Testis (tissue), 3 donors: Measurements from ENCODE around the gene LRRC66. TPM values are rescaled to one million over a fixed set of nuclear protein-coding genes. Genes with fewer than 3 reads are reported as not detected.

ENCODE experiments used
- DNase-seq: peaks from one replicate; pipeline ENCODE4 v3.0.0-alpha.2; 2019
- H3K27ac ChIP-seq, 2 donors: fragments of 200-600 bp; sonication (generic); one replicate each; pipeline ENCODE4 v1.5.1; 2019
- H3K27me3 ChIP-seq: fragments of 200-600 bp; sonication (generic); one replicate; pipeline ENCODE4 v1.5.1; 2019
- H3K36me3 ChIP-seq: fragments of 200-600 bp; sonication (generic); one replicate; pipeline ENCODE4 v1.5.1; 2017; ENCODE audit warnings: low read depth; ENCODE audit errors: missing control alignments
- H3K4me1 ChIP-seq: fragments of 200-600 bp; sonication (generic); one replicate; pipeline ENCODE4 v1.5.1; 2019
- H3K4me3 ChIP-seq, 2 donors: fragments of 200-600 bp; sonication (generic); one replicate each; pipeline ENCODE4 v1.5.1; 2017 to 2019
- H3K9me3 ChIP-seq: fragments of 200-600 bp; sonication (generic); one replicate; pipeline ENCODE4 v1.5.1; 2017
- CTCF ChIP-seq, 3 experiments: fragments of 450-650 bp in 2 of 3; fragments of 200-600 bp in 1 of 3; sonication (generic) in 1 of 3; IDR thresholded peaks; one replicate each; pipeline ENCODE4 v1.5.1; 2016 to 2019; ENCODE audit warnings: antibody characterized with exemption in 3 of 3, mild to moderate bottlenecking in 2 of 3, moderate library complexity in 1 of 3
- POLR2A ChIP-seq: fragments of 450-650 bp; IDR thresholded peaks from one replicate; pipeline ENCODE4 v1.6.1; 2017; ENCODE audit warnings: antibody characterized with exemption, mild to moderate bottlenecking, moderate library complexity
- WGBS, 2 donors: methylation state at CpG; one replicate each; pipeline ENCODE4 v1.1.5; 2018; 5-methylcytosine and 5-hydroxymethylcytosine counted together
- intact Hi-C: fragments of 100-400 bp; cut with DNase I; formaldehyde crosslinking; loops from one replicate; pipeline ENCODE4 v1.15.1; 2023; ENCODE audit warnings: low total_unique reads
- polyA plus RNA-seq: library from polyadenylated mRNA; stranded (reverse); fragments of 350-450 nt; fragmentation: Illumina TruSeq; extraction: RNeasy Lipid Tissue Mini Kit (QIAGEN cat#74804); gene quantifications from one replicate; pipeline ENCODE4 v1.2.3, GENCODE V29; 2014; ENCODE audit warnings: low read depth, low replicate concordance; ENCODE audit not compliant: insufficient read depth
- total RNA-seq, 2 donors: library from RNA; depleted of rRNA; stranded (reverse); fragments of >200 nt; gene quantifications; one replicate each; pipeline ENCODE4 v1.2.3, GENCODE V29; 2016

The LRRC66 gene
- total and polyA plus RNA-seq, 3 donors from 2014 or later, result 0.87 to 2.4 (median 1.0) TPM

GRCh38 chr4:52006887-52007286, 13.3 kb downstream of the LRRC66 start:
- DNase-seq, result no peak
- H3K27ac ChIP-seq, result no peak overlapping the region
- TF ChIP-seq POLR2A (no peak), CTCF (IDR thresholded peaks at IDR 0.05) (no peak)
- intact Hi-C loops, result no loop called here
- H3K27me3 ChIP-seq, result no peaks in the 10 kb centered on the region
- H3K9me3 ChIP-seq, result no peaks in the 10 kb centered on the region
- 97 to 100% methylated on average over 4 of the region's 4 CpGs for WGBS, 2 donors
- H3K4me3 ChIP-seq, result no peak overlapping the region
- H3K36me3 ChIP-seq, result no peaks in the 10 kb centered on the region
- no peaks in the 10 kb centered on the region for H3K4me1 ChIP-seq

GRCh38 chr4:52005604-52006273, 14.4 kb downstream of the LRRC66 start:
- Histone ChIP-seq H3K27me3 (no peaks in the 10 kb centered on the region), H3K27ac (no peak overlapping the region), H3K4me1 (no peaks in the 10 kb centered on the region), H3K36me3 (no peaks in the 10 kb centered on the region), H3K9me3 (no peaks in the 10 kb centered on the region), H3K4me3 (no peak overlapping the region)
- 86 to 94% methylated on average over 2 of the region's 2 CpGs for WGBS, 2 donors
- no peak for TF ChIP-seq CTCF (IDR thresholded peaks at IDR 0.05)
- TF ChIP-seq POLR2A, result no peak
- DNase-seq, result no peak
- intact Hi-C loops, result no loop called here

- H3K4me3 ChIP-seq, result no peak overlapping the region
- no peak for DNase-seq
- H3K36me3 ChIP-seq, result no peaks in the 10 kb centered on the region
- no peak overlapping the region for H3K27ac ChIP-seq
- H3K4me1 ChIP-seq, result no peaks in the 10 kb centered on the region
- TF ChIP-seq CTCF (IDR thresholded peaks at IDR 0.05), result no peak
- TF ChIP-seq POLR2A, result no peak
- no peaks in the 10 kb centered on the region for H3K9me3 ChIP-seq
- intact Hi-C loops, result no loop called here
- H3K27me3 ChIP-seq, result no peaks in the 10 kb centered on the region
These were observed 15.7 kb downstream of the LRRC66 start for GRCh38 chr4:52004414-52004813.

GRCh38 chr4:52001616-52002015, 18.5 kb downstream of the LRRC66 start:
- Histone ChIP-seq H3K4me1 (no peaks in the 10 kb centered on the region), H3K27ac (no peak overlapping the region), H3K9me3 (no peaks in the 10 kb centered on the region), H3K4me3 (no peak overlapping the region), H3K27me3 (no peaks in the 10 kb centered on the region), H3K36me3 (no peaks in the 10 kb centered on the region)
- no peak for DNase-seq
- intact Hi-C loops, result no loop called here
- WGBS, 2 donors, result 78 to 83% methylated on average over 2 of the region's 2 CpGs
- no peak for TF ChIP-seq CTCF (IDR thresholded peaks at IDR 0.05)
- no peak for TF ChIP-seq POLR2A

GRCh38 chr4:51999250-51999649, 20.9 kb downstream of the LRRC66 start:
- no peaks in the 10 kb centered on the region for H3K9me3 ChIP-seq
- WGBS, 2 donors, result 91% methylated on average over 5 of the region's 5 CpGs
- TF ChIP-seq POLR2A, result no peak
- no peak for TF ChIP-seq CTCF (IDR thresholded peaks at IDR 0.05)
- intact Hi-C loops, result no loop called here
- no peak overlapping the region for H3K4me3 ChIP-seq
- DNase-seq, result no peak
- H3K4me1 ChIP-seq, result no peaks in the 10 kb centered on the region
- H3K27ac ChIP-seq, result no peak overlapping the region
- H3K27me3 ChIP-seq, result no peaks in the 10 kb centered on the region
- no peaks in the 10 kb centered on the region for H3K36me3 ChIP-seq
